Measurements from ENCODE around the gene OLIG1. TPM values are rescaled to one million over a fixed set of nuclear protein-coding genes. Genes with fewer than 3 reads are reported as not detected.

OLIG1 gene
- total RNA-seq (2014; rRNA removed; shearing (Covaris generic)): not detected in 2 replicates

GRCh38 chr21:33069994-33070743, at the start of gene OLIG1:
TSS of gene OLIG1 (plus strand) at chr21:33070141. CDS start at chr21:33070247, 106 bp downstream.
- Histone ChIP-seq H3K4me1 (replicated peaks) (peaks cover 12% of the 10 kb centered on the region), H3K36me3 (no peaks in the 10 kb centered on the region), H3K4me3 (no peak within 1 kb of the TSS), H3K27ac (no peak within 1 kb of the TSS), H3K27me3 (replicated peaks) (peaks cover 77% of the 10 kb centered on the region), H3K9me3 (replicated peaks) (peaks cover 6% of the 10 kb centered on the region)
- DNase-seq (ENCODE audit: low read depth in 1 of 2, low spot score in 2 of 2): no peak

GRCh38 chr21:33020558-33021100, 49.3 kb upstream of the OLIG1 start:
- DNase-seq (ENCODE audit: low read depth in 1 of 2, low spot score in 2 of 2): no peak
- Histone ChIP-seq H3K36me3 (no peaks in the 10 kb centered on the region), H3K27me3 (replicated peaks) (peaks cover 76% of the 10 kb centered on the region), H3K4me1 (replicated peaks) (no peaks in the 10 kb centered on the region), H3K9me3 (replicated peaks) (0 out of 2 replicates have a peak, but pooled peaks cover 2% of the 10 kb centered on the region), H3K27ac (no peak overlapping the region), H3K4me3 (no peak overlapping the region)

- Histone ChIP-seq H3K27me3 (replicated peaks) (peaks cover 81% of the 10 kb centered on the region), H3K4me3 (no peak overlapping the region)
- DNase-seq (ENCODE audit: low read depth in 1 of 2, low spot score in 2 of 2): no peak
Observed at GRCh38 chr21:33021150-33021549, 48.8 kb upstream of the OLIG1 start.

GRCh38 chr21:33021667-33022066, 48.3 kb upstream of the OLIG1 start:
- no peaks in the 10 kb centered on the region for H3K36me3 ChIP-seq
- H3K27ac ChIP-seq: no peak overlapping the region
- 0 out of 2 replicates have a peak, but pooled peaks cover 2% of the 10 kb centered on the region for H3K9me3 ChIP-seq (replicated peaks)
- DNase-seq (ENCODE audit: low read depth in 1 of 2, low spot score in 2 of 2): no peak
- no peak overlapping the region for H3K4me3 ChIP-seq
- no peaks in the 10 kb centered on the region for H3K4me1 ChIP-seq (replicated peaks)
- H3K27me3 ChIP-seq (replicated peaks): peaks cover 86% of the 10 kb centered on the region

More at GRCh38 chr21:33021150-33021549, 48.8 kb upstream of the OLIG1 start:
- Histone ChIP-seq H3K27ac (no peak overlapping the region), H3K36me3 (no peaks in the 10 kb centered on the region), H3K4me1 (replicated peaks) (no peaks in the 10 kb centered on the region), H3K9me3 (replicated peaks) (0 out of 2 replicates have a peak, but pooled peaks cover 2% of the 10 kb centered on the region)

- no peaks in the 10 kb centered on the region for H3K36me3 ChIP-seq
- H3K27ac ChIP-seq: no peak overlapping the region
- H3K4me1 ChIP-seq (replicated peaks): no peaks in the 10 kb centered on the region
- no peak for DNase-seq (ENCODE audit: low read depth in 1 of 2, low spot score in 2 of 2)
- H3K9me3 ChIP-seq (replicated peaks): peaks cover 7% of the 10 kb centered on the region
- no peak overlapping the region for H3K4me3 ChIP-seq
- H3K27me3 ChIP-seq (replicated peaks): peaks cover 94% of the 10 kb centered on the region
Observed at GRCh38 chr21:33022489-33022827, 47.5 kb upstream of the OLIG1 start.

GRCh38 chr21:33022828-33023573, 46.9 kb upstream of the OLIG1 start:
- H3K9me3 ChIP-seq (replicated peaks): peaks cover 7% of the 10 kb centered on the region
- peaks cover 97% of the 10 kb centered on the region for H3K27me3 ChIP-seq (replicated peaks)
- H3K4me3 ChIP-seq: no peak overlapping the region
- no peaks in the 10 kb centered on the region for H3K4me1 ChIP-seq (replicated peaks)
- DNase-seq (ENCODE audit: low read depth in 1 of 2, low spot score in 2 of 2): no peak
- no peaks in the 10 kb centered on the region for H3K36me3 ChIP-seq
- H3K27ac ChIP-seq: no peak overlapping the region

- no peak for DNase-seq (ENCODE audit: low read depth in 1 of 2, low spot score in 2 of 2)
- H3K27ac ChIP-seq: no peak overlapping the region
- H3K27me3 ChIP-seq (replicated peaks): peaks cover 97% of the 10 kb centered on the region
Observed at GRCh38 chr21:33023574-33024200, 46.3 kb upstream of the OLIG1 start.

GRCh38 chr21:33024201-33025103, 45.5 kb upstream of the OLIG1 start:
- peaks cover 97% of the 10 kb centered on the region for H3K27me3 ChIP-seq (replicated peaks)
- H3K9me3 ChIP-seq (replicated peaks): peaks cover 7% of the 10 kb centered on the region
- H3K4me3 ChIP-seq: no peak overlapping the region
- no peaks in the 10 kb centered on the region for H3K4me1 ChIP-seq (replicated peaks)
- DNase-seq (ENCODE audit: low read depth in 1 of 2, low spot score in 2 of 2): no peak
- H3K36me3 ChIP-seq: no peaks in the 10 kb centered on the region
- H3K27ac ChIP-seq: no peak overlapping the region

More at GRCh38 chr21:33023574-33024200, 46.3 kb upstream of the OLIG1 start:
- H3K36me3 ChIP-seq: no peaks in the 10 kb centered on the region
- H3K9me3 ChIP-seq (replicated peaks): peaks cover 7% of the 10 kb centered on the region
- H3K4me1 ChIP-seq (replicated peaks): no peaks in the 10 kb centered on the region
- H3K4me3 ChIP-seq: no peak overlapping the region

- no peak for DNase-seq (ENCODE audit: low read depth in 1 of 2, low spot score in 2 of 2)
- H3K4me1 ChIP-seq (replicated peaks): no peaks in the 10 kb centered on the region
- H3K9me3 ChIP-seq (replicated peaks): peaks cover 7% of the 10 kb centered on the region
- H3K4me3 ChIP-seq: no peak overlapping the region
- no peaks in the 10 kb centered on the region for H3K36me3 ChIP-seq
- H3K27ac ChIP-seq: no peak overlapping the region
- H3K27me3 ChIP-seq (replicated peaks): peaks cover 97% of the 10 kb centered on the region
Observed at GRCh38 chr21:33025106-33025488, 44.8 kb upstream of the OLIG1 start.

GRCh38 chr21:33025489-33026442, 44.2 kb upstream of the OLIG1 start, which contains the start of gene OLIG2:
TSS of gene OLIG2 (plus strand) at chr21:33025935. CDS start at chr21:33026863, 928 bp downstream.
- Histone ChIP-seq H3K27ac (no peak within 1 kb of the TSS), H3K27me3 (replicated peaks) (peaks cover 99% of the 10 kb centered on the region), H3K4me1 (replicated peaks) (no peaks in the 10 kb centered on the region), H3K9me3 (replicated peaks) (peaks cover 7% of the 10 kb centered on the region), H3K4me3 (no peak within 1 kb of the TSS), H3K36me3 (no peaks in the 10 kb centered on the region)
- no peak for DNase-seq (ENCODE audit: low read depth in 1 of 2, low spot score in 2 of 2)

GRCh38 chr21:33026443-33026858, 43.5 kb upstream of the OLIG1 start:
- Histone ChIP-seq H3K4me3 (no peak overlapping the region), H3K36me3 (no peaks in the 10 kb centered on the region), H3K27me3 (replicated peaks) (peaks cover 99% of the 10 kb centered on the region), H3K4me1 (replicated peaks) (no peaks in the 10 kb centered on the region), H3K27ac (no peak overlapping the region), H3K9me3 (replicated peaks) (peaks cover 7% of the 10 kb centered on the region)
- DNase-seq (ENCODE audit: low read depth in 1 of 2, low spot score in 2 of 2): no peak

- Histone ChIP-seq H3K27me3 (replicated peaks) (peaks cover 94% of the 10 kb centered on the region), H3K4me1 (replicated peaks) (no peaks in the 10 kb centered on the region), H3K9me3 (replicated peaks) (peaks cover 7% of the 10 kb centered on the region), H3K4me3 (no peak overlapping the region), H3K36me3 (no peaks in the 10 kb centered on the region), H3K27ac (no peak overlapping the region)
- DNase-seq (ENCODE audit: low read depth in 1 of 2, low spot score in 2 of 2): no peak
Observed at GRCh38 chr21:33026878-33027400, 43.0 kb upstream of the OLIG1 start.

Measured in SJSA1 (cell line).